Keratinocyte (primary cell): ENCODE measurements around the gene KCNMA1.

Experiments
- EZH2 ChIP-seq: IDR thresholded peaks from one replicate; pipeline ENCODE4 v1.6.1; 2012; ENCODE audit warnings: inconsistent platforms, mild to moderate bottlenecking, low read length, moderate library complexity
- TF ChIP-seq, protein P1 (sequence below), 3 experiments: IDR thresholded peaks in 1 of 3; conservative IDR thresholded peaks in 1 of 3; optimal IDR thresholded peaks in 1 of 3; 2 replicates in 2 of 3; 3 replicates in 1 of 3; pipeline versions ENCODE3 to v1.5.1; 2011; ENCODE audit warnings: low read length in 3 of 3, mild to moderate bottlenecking in 3 of 3, moderate library complexity in 2 of 3, control low read depth in 1 of 3, inconsistent platforms in 1 of 3; ENCODE audit not compliant: insufficient read depth in 2 of 3; ENCODE audit errors: extremely low read depth in 1 of 3

DNA sequence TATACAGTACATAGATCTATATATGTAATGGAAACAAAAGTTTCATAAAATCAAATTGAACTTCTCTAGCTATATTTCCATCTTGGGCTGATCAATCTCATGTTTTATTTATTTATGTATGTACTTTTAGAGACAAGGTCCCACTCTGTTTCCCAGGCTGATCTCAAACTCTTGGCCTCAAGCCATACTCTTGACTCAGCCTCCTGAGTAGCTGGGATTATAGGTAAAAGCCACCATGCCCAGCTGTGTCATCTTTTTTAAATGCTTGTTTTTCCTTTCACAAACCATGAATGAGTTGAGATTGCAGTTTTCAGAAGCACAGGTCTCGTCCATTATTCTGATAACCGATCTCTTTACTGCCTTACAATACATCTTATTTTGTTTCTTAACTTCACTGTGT, 400.9 kb downstream of the KCNMA1 start:
- TF ChIP-seq EZH2 = no peak
- TF ChIP-seq, protein P1, sequence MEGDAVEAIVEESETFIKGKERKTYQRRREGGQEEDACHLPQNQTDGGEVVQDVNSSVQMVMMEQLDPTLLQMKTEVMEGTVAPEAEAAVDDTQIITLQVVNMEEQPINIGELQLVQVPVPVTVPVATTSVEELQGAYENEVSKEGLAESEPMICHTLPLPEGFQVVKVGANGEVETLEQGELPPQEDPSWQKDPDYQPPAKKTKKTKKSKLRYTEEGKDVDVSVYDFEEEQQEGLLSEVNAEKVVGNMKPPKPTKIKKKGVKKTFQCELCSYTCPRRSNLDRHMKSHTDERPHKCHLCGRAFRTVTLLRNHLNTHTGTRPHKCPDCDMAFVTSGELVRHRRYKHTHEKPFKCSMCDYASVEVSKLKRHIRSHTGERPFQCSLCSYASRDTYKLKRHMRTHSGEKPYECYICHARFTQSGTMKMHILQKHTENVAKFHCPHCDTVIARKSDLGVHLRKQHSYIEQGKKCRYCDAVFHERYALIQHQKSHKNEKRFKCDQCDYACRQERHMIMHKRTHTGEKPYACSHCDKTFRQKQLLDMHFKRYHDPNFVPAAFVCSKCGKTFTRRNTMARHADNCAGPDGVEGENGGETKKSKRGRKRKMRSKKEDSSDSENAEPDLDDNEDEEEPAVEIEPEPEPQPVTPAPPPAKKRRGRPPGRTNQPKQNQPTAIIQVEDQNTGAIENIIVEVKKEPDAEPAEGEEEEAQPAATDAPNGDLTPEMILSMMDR (optimal IDR thresholded peaks at IDR 0.05 in 1 of 3, IDR thresholded peaks at IDR 0.05 in 1 of 3, conservative IDR thresholded peaks at IDR 0.05 in 1 of 3; ENCODE audit: extremely low read depth in 1 of 3, insufficient read depth in 2 of 3, low read length in 3 of 3) = no peak
